Upper lobe of left lung (tissue), 4 donors: ENCODE measurements around the gene ADCY2.

ENCODE experiments used
- CTCF ChIP-seq, 6 experiments: fragments of 450-650 bp in 4 of 6; fragments of 200-600 bp in 2 of 6; sonication (generic) in 2 of 6; IDR thresholded peaks; one replicate each; pipeline ENCODE4 v1.5.1; 2016 to 2019; ENCODE audit warnings: antibody characterized with exemption in 6 of 6
- EP300 ChIP-seq, 4 donors: sonication (generic); formaldehyde crosslinking; IDR thresholded peaks; one replicate each; pipeline ENCODE4 v1.5.1; 2017; ENCODE audit warnings: antibody characterized with exemption in 4 of 4, control low read depth in 2 of 4
- POLR2A ChIP-seq, 4 donors: fragments of 450-650 bp; IDR thresholded peaks; one replicate each; pipeline ENCODE4 v1.5.1; 2016 to 2017; ENCODE audit warnings: antibody characterized with exemption in 4 of 4, mild to moderate bottlenecking in 2 of 4
- POLR2AphosphoS5 ChIP-seq, 2 donors: sonication (generic); formaldehyde crosslinking; IDR thresholded peaks; one replicate each; pipeline ENCODE4 v1.5.1; 2017; ENCODE audit warnings: antibody characterized with exemption in 2 of 2

- TF ChIP-seq CTCF (IDR thresholded peaks at IDR 0.05) (no peak), POLR2A (IDR thresholded peaks at IDR 0.05) (no peak), POLR2AphosphoS5 (IDR thresholded peaks at IDR 0.05) (no peak), EP300 (IDR thresholded peaks at IDR 0.05) (no peak)
Measured at GRCh38 chr5:7673658-7674057, 277.7 kb downstream of the ADCY2 start.
